Measurements from ENCODE around the gene MAP7.
A peak's percentile ranks its signal among the peaks of the same experiment; 100 is the strongest.

MAP7 gene

DNA sequence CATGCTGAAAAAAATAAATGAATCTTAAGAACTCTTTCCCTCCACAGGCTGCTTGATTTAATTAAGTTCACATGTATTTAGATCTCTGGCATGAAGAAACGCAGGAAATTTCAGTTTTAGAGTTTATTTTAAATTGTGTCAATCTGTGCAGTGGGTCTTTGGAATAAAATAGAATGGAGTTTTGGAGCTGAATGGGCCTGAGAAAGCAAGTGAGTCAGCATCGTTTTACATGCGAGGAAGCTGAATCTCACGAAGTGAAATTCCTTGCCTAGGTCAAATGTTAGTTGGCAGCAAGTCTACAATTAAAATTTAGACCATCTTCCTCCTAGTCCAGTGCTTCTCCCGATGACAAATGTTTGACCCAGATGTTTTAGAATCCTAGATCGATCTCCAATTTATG is 22.4 kb downstream of the MAP7 start:
- DNase-seq: no peak

- no peak for DNase-seq
These were observed 23.3 kb downstream of the MAP7 start for GRCh38 chr6:136526937-136527336.

- peak; percentile 68 for DNase-seq
These were observed 23.9 kb downstream of the MAP7 start for GRCh38 chr6:136526196-136526930.

GRCh38 chr6:136525586-136526195 is 24.5 kb downstream of the MAP7 start:
- DNase-seq: peak; percentile 59

DNA sequence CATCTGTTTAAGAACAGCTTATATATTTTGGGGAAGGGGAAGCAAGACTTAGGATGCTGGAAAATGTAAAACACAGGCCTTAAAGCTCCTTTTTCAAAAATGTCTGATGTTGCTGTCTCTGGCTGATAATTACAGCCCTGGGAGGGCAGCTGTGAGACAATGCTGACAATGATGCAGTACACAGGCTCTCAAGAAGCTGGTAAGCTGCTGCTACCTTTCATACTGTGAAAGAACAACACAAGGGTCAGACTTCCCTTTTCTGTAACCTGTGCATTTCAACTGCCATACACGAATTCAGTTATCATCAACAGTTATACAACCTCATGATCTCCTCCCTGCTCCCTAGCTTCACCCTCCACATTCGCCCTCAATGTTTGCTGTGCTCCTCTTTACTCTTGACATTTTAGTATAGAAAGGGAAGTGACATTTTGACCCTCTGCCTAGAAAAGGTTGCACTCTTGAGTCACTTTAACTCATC is 25.2 kb downstream of the MAP7 start:
- DNase-seq: peak; percentile 44

DNA sequence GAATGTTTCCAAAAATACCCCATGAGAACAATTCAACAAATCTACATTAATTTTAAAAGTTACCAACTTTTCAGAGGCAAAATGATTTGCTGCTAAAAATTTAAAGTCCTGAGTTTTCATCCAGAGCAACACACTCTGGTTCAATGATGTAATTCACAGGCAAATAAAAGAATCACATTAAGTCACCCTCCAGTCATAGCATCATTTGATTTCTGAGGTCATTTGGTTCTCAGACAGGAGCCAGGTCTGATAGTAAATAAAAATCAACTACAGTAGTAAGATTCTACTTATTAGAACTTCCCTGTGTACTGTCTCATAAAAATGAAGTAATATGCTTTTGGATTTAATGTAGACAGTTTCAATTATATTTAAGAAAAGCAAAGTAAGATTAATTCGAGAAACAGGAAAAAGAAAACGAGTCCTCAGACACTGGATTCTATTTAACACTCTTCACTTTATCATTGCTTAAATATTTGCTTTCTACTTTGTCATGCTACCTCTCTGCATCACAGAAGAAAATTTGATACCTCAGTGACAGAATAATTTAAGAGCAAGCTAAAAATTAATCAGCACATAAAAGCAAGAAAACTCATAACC is 25.8 kb downstream of the MAP7 start:
- DNase-seq: peak; percentile 44

DNA sequence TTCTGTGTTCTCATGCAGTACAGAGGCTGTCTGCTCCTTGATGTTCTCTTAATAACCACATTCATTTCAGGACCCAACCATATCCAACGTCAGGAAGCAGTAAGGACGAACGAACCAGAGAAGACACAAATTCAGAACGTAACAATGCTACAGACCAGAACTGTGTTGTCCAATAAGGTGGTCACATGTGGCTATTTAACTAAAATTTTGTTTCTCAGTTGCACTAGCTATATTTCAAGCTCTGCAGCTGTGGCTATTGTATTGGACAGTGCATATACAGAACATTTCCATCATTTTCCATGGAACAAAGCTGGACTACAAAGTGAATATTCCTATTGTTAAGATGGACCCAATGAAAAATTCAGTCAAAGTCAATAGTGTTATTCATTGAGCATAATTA is 27.0 kb downstream of the MAP7 start:
- DNase-seq: no peak

- DNase-seq: no peak
These were observed 27.6 kb downstream of the MAP7 start for GRCh38 chr6:136522636-136523035.

DNA sequence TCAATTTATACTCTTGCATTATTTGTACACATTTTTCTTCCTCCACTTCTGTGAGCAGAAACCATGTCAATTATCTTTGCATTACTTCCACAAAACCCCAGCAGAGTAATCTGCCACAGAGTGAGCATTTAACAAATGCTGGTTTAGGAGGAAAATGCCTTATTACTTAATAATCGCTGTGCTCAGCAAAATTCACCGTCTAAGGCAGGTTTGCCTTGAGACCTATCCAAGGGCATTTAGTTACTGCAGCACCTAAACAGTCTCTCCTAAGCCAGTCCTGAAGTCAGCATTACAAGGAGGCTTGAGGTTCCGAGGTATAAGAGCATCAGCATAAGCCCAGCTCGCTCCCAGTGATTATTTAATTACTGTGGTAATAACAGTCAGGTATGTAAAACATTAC is 28.3 kb downstream of the MAP7 start:
- DNase-seq: no peak

DNA sequence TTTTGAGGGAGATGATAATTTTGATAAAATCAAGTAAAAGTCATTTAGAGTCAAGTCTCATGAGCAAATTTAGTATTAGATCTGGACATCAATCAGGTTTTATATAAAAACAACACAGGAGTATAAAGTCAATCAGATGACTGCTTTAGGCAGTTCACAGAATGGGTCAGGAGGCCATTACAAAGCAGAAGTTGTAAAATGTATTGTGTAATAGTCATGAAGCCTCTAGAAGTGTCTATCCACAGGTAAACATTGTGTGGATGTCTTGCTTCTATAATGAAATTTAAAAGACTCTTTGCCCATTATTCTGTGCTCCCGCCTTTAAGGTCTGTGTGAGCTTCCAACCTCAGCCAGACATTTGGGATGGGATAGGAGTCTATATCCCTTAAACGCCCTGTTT is 28.8 kb downstream of the MAP7 start:
- DNase-seq: no peak

DNA sequence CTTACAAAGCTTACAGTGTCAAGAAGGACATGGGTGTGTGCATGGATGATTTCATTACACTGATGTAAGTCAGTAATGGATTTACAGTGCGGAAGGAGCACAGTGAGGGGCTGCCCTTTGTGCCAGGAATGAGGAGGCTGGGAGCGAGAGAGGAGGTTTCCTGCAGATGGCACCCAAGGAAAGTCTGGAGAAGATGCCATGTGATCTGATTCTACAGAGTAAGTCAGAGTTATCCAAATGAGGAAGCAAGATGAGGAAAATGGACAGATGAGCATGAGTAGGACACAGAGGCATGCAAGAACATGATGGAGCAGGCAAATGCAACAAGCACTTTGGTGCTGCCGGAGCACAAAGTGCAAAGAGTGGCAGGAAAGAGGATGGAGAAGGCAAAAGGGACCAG is 29.7 kb downstream of the MAP7 start:
- no peak for DNase-seq

DNA sequence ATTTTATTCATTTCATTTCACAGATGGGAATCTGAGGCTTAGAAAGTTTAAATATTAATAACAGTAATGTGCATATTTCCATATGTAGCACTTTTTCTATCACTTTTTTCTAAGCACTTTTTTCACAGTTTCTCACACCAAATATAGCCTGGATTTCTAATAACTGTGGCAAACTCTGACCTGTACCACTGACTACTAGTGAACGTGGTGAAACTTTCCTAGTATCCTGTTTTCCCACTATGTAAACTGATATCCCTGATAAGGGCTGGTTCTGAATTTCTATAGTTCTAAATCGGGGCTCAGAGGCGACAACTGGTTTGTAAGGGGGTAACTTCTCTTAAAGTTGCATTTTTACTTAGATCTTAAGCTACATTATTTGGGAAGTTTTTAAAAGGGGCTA is 32.6 kb downstream of the MAP7 start:
- no peak for DNase-seq

- DNase-seq: no peak
These were observed 33.2 kb downstream of the MAP7 start for GRCh38 chr6:136517002-136517401.

GRCh38 chr6:136514591-136514990 is 35.6 kb downstream of the MAP7 start:
- DNase-seq: no peak

DNA sequence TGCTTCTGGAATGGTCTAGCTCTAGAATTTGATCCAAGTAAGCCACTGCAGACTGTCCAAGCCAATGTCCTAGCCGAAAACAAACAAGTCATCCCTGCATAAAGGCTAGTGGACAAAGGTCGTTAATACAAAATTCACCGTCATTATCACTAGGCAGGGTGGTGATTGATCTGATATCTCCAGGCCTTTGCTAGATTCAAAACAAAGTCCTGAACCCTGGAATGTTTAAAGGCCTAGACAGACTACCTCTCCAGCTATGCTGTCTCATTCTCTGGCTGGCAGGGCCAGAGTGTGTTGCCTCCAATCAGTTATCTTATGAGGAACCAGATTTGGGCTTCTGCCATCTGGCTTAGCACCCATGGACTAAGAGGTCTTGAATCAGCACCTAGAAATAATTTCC is 38.3 kb downstream of the MAP7 start:
- DNase-seq: no peak

GRCh38 chr6:136511397-136511796 is 38.8 kb downstream of the MAP7 start:
- no peak for DNase-seq

DNA sequence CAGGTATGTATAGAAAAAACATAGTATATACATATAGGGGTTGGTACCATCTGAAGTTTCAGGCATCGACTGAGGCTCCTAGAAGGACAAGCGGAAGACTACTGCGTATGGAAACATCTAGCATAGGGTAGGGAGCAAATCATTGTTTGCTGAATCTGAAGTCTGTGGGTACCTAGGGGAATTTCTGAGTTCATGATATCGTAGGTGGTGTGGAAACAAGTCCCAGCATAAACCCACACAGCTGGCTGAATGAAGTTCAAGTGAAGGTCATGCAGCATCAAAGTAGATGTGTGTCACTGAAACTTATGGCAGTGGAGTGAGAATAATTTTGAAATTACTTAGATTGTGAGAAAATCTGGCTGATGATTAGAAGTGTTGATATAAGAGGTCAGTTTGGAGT is 39.4 kb downstream of the MAP7 start:
- DNase-seq: no peak

GRCh38 chr6:136510299-136510698 is 39.9 kb downstream of the MAP7 start:
- DNase-seq: no peak

- DNase-seq: no peak
These were observed 41.4 kb downstream of the MAP7 start for GRCh38 chr6:136508725-136509392.

DNA sequence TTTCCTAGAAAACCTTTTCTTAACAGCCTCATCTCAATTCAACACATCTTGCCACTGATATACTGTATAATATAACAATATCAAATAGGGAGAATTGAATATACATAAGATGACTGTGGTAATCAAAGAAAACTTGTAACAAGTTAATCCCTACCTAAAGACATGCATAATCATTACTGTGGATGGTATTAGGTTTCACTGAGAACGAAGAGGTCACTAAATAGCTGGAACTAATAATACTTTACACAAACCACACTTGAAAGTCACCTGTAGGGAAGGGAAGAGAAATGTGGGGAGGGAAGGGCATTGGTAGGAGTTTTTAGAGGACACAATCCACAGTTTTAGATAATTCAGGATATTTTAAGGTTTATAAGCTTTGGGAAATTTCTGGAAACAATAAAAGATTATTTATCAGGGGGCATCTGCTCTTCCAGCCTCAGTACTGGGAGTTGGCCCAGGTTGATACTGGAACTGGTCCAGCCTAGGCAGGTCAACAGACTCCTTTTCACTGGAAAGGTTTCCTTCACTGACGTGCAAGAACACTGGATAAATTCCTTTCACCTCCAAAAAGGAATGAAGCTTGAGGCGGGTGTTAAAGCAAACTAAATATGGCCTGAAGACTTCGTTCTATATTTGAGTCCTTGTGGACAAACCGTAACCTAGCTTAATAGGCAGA is 44.0 kb downstream of the MAP7 start:
- no peak for DNase-seq

- DNase-seq: no peak
These were observed 46.8 kb downstream of the MAP7 start for GRCh38 chr6:136503303-136504029.

DNA sequence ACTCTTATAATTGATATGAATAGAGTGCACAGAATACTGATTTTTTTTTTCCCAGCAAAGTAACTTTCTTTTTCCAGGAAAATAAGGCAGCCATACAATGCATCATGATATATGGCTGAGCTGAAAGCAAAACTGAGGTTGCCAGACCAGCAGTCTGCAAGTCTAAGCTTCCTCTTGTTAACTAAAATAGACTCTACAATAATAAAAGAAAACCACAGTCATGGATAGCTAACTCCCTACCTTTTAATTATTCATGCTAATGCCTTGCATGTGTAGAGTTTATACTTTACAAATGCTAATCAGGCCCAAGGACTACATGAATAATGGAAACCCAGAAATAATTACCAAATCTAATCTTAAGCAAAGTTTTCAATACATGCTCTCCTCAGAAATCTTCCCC is 47.4 kb downstream of the MAP7 start:
- no peak for DNase-seq

- DNase-seq: no peak
These were observed 48.7 kb downstream of the MAP7 start for GRCh38 chr6:136501514-136501913.

All from NCI-H1092 treated with DMSO at 0.1 percent for 48 hours (cell line).